Activated CD8-positive, alpha-beta T cell treated with anti-CD3 and anti-CD28 coated beads for 36 hours (primary cell): Measurements from ENCODE around the gene MPHOSPH9. TPM values are rescaled to one million over a fixed set of nuclear protein-coding genes. Genes with fewer than 3 reads are reported as not detected.
A peak's percentile ranks its signal among the peaks of the same experiment; 100 is the strongest.

Experiments used
- ATAC-seq: fragments of 200-7000 bp; cut with Tn5 transposase; one replicate; pipeline ENCODE4 v1.10.0; 2021; ENCODE audit warnings: mild to moderate bottlenecking, moderate library complexity
- CTCF ChIA-PET: fragments of 350-600 bp; sonication (Branson Sonifier 250); formaldehyde crosslinking; loops from one replicate; lab custom pipeline; 2021; ENCODE audit warnings: antibody characterized with exemption; lab: Charles Lee
- POLR2A ChIA-PET: fragments of 350-600 bp; sonication (Branson Sonifier 250); formaldehyde crosslinking; loops from one replicate; lab custom pipeline; 2021; ENCODE audit warnings: antibody characterized with exemption; lab: Charles Lee
- DNase-seq: peaks from one replicate; pipeline ENCODE4 v3.0.0-alpha.2; 2020
- H3K27ac Mint-ChIP-seq: one replicate; pipeline ENCODE4 v1.8.0; 2021; ENCODE audit warnings: mild to moderate bottlenecking, mixed read lengths
- H3K27me3 Mint-ChIP-seq: one replicate; pipeline ENCODE4 v1.8.0; 2021; ENCODE audit warnings: mixed read lengths
- H3K36me3 Mint-ChIP-seq: one replicate; pipeline ENCODE4 v1.8.0; 2021; ENCODE audit warnings: low read depth, mixed read lengths
- H3K4me1 Mint-ChIP-seq: one replicate; pipeline ENCODE4 v1.8.0; 2021; ENCODE audit warnings: low read depth, mixed read lengths
- H3K4me3 Mint-ChIP-seq: one replicate; pipeline ENCODE4 v1.8.0; 2021; ENCODE audit warnings: mild to moderate bottlenecking, moderate library complexity, mixed read lengths
- H3K9me3 Mint-ChIP-seq: one replicate; pipeline ENCODE4 v1.8.0; 2021; ENCODE audit warnings: mixed read lengths
- CTCF ChIP-seq: fragments of 200-600 bp; IDR thresholded peaks from one replicate; pipeline ENCODE4 v1.8.0; 2022; ENCODE audit warnings: antibody characterized with exemption, mild to moderate bottlenecking
- intact Hi-C: fragments of 100-400 bp; cut with micrococcal nuclease; formaldehyde crosslinking; loops from one replicate; pipeline ENCODE4 v1.10.0; 2022
- total RNA-seq, 2 experiments: library from RNA; stranded (reverse); gene quantifications; one replicate each; pipeline ENCODE4 v1.2.3, GENCODE V29; 2021

MPHOSPH9 gene
- total RNA-seq, 2 experiments from 2014 or later, result 96.9 to 101 TPM

- no peak overlapping the region for H3K27ac Mint-ChIP-seq
- TF ChIP-seq CTCF, result no peak
- CTCF ChIA-PET, result no interaction called here
- H3K36me3 Mint-ChIP-seq, result peaks cover 7% of the 10 kb centered on the region
- POLR2A ChIA-PET, result no interaction called here
- intact Hi-C loops, result no loop called here
- DNase-seq (no peak), ATAC-seq (no peak)
- H3K9me3 Mint-ChIP-seq, result no peaks in the 10 kb centered on the region
- peaks cover 20% of the 10 kb centered on the region for H3K4me1 Mint-ChIP-seq
- no peaks in the 10 kb centered on the region for H3K27me3 Mint-ChIP-seq
- peak overlapping the region; percentile 29 for H3K4me3 Mint-ChIP-seq
Measured at GRCh38 chr12:123273166-123273565, 40.2 kb upstream of the MPHOSPH9 start.

- Mint-ChIP-seq H3K4me3 (no peak overlapping the region), H3K36me3 (peaks cover 7% of the 10 kb centered on the region), H3K4me1 (peaks cover 19% of the 10 kb centered on the region), H3K9me3 (no peaks in the 10 kb centered on the region), H3K27ac (no peak overlapping the region), H3K27me3 (no peaks in the 10 kb centered on the region)
- DNase-seq (peak; percentile 82), ATAC-seq (peak; percentile 81)
- intact Hi-C loops, result no loop called here
- CTCF ChIA-PET, result interaction anchor here (1.4 to 2.8 kb wide), 3 partner anchors 23 to 332 kb away, joined by 3 to 12 read pairs (median 3); partner anchors contain the start of genes MPHOSPH9 and MTRFR
- POLR2A ChIA-PET, result interaction anchor here (1.6 kb wide), 1 partner anchor 85 kb away, joined by 4 read pairs; no protein-coding TSS in a partner anchor
- TF ChIP-seq CTCF, result peak; percentile 25
Measured at GRCh38 chr12:123271001-123271668, 38.2 kb upstream of the MPHOSPH9 start.

- ATAC-seq, result peak; percentile 7
- ChIA-PET CTCF (interaction anchor here (0.9 to 2.8 kb wide), 6 partner anchors 15 to 333 kb away, joined by 3 to 12 read pairs (median 4); partner anchors contain the start of genes MPHOSPH9 and MTRFR), POLR2A (interaction anchor here (0.9 to 1.7 kb wide), 6 partner anchors 32 to 195 kb away, joined by 3 to 9 read pairs (median 4); partner anchors contain the start of genes MPHOSPH9 and MTRFR)
- Mint-ChIP-seq H3K9me3 (no peaks in the 10 kb centered on the region), H3K4me1 (peaks cover 19% of the 10 kb centered on the region), H3K27ac (peak overlapping the region; percentile 85), H3K27me3 (no peaks in the 10 kb centered on the region), H3K36me3 (peaks cover 7% of the 10 kb centered on the region), H3K4me3 (peak overlapping the region; percentile 91)
- TF ChIP-seq CTCF, result no peak
- intact Hi-C loops, result no loop called here
- DNase-seq, result peak; percentile 47
Measured at GRCh38 chr12:123270214-123271000, 37.5 kb upstream of the MPHOSPH9 start.

- POLR2A ChIA-PET, result interaction anchor here (0.9 to 1.7 kb wide), 6 partner anchors 32 to 194 kb away, joined by 3 to 9 read pairs (median 4); partner anchors contain the start of genes MPHOSPH9 and MTRFR
- H3K27me3 Mint-ChIP-seq, result no peaks in the 10 kb centered on the region
- H3K36me3 Mint-ChIP-seq, result peaks cover 7% of the 10 kb centered on the region
- ATAC-seq (no peak), DNase-seq (no peak)
- no peak for TF ChIP-seq CTCF
- peaks cover 19% of the 10 kb centered on the region for H3K4me1 Mint-ChIP-seq
- CTCF ChIA-PET, result interaction anchor here (0.9 to 2.8 kb wide), 7 partner anchors 16 to 333 kb away, joined by 3 to 12 read pairs (median 3); partner anchors contain the start of genes MPHOSPH9 and MTRFR
- H3K4me3 Mint-ChIP-seq, result peak overlapping the region; percentile 91
- peak overlapping the region; percentile 85 for H3K27ac Mint-ChIP-seq
- H3K9me3 Mint-ChIP-seq, result no peaks in the 10 kb centered on the region
- intact Hi-C loops, result no loop called here
Measured at GRCh38 chr12:123269896-123270213, 36.9 kb upstream of the MPHOSPH9 start.
